Uterus (tissue), 2 donors: ENCODE data around the gene TTC34.

Experiments used
- CTCF ChIP-seq, 4 experiments: fragments of 200-600 bp in 2 of 4; fragments of 450-650 bp in 2 of 4; sonication (generic) in 2 of 4; IDR thresholded peaks; one replicate each; pipeline ENCODE4 v1.5.1; 2016 to 2019; ENCODE audit warnings: antibody characterized with exemption in 4 of 4, mild to moderate bottlenecking in 2 of 4, moderate library complexity in 1 of 4
- POLR2A ChIP-seq, 2 donors: fragments of 450-650 bp; IDR thresholded peaks; one replicate each; pipeline ENCODE4 v1.6.1; 2016; ENCODE audit warnings: antibody characterized with exemption in 2 of 2, mild to moderate bottlenecking in 1 of 2, moderate library complexity in 1 of 2

- TF ChIP-seq CTCF (IDR thresholded peaks at IDR 0.05) (no peak), POLR2A (IDR thresholded peaks at IDR 0.05) (no peak)
These were observed 177.7 kb downstream of the TTC34 start for GRCh38 chr1:2623571-2624337.
